Measurements from ENCODE around the gene CTIF. TPM values are rescaled to one million over a fixed set of nuclear protein-coding genes. Genes with fewer than 3 reads are reported as not detected.

CTIF gene
- total RNA-seq, 4 donors from 2014 or later, result 16.6 to 116 (median 34.5) TPM

GRCh38 chr18:48675912-48676311 is 137.1 kb downstream of the CTIF start:
- DNase-seq, result peak in 2 of 3 donors; percentile 36 to 43
- H3K9me3 ChIP-seq, result peaks cover 0 to 3% (median 0%) of the 10 kb centered on the region in 4 donors
- H3K36me3 ChIP-seq, result peaks cover 0 to 6% (median 0%) of the 10 kb centered on the region in 3 donors
- no peak overlapping the region for H3K27ac ChIP-seq
- H3K27me3 ChIP-seq, result no peaks in the 10 kb centered on the region
- H3K4me1 ChIP-seq, result peaks cover 3 to 29% (median 4%) of the 10 kb centered on the region in 4 donors
- H3K4me3 ChIP-seq, result no peak overlapping the region
- TF ChIP-seq POLR2A (IDR thresholded peaks at IDR 0.05) (no peak), CTCF (IDR thresholded peaks at IDR 0.05) (no peak)

GRCh38 chr18:48676346-48676745 is 137.5 kb downstream of the CTIF start:
- Histone ChIP-seq H3K4me1 (peaks cover 3 to 29% (median 4%) of the 10 kb centered on the region in 4 donors), H3K27me3 (no peaks in the 10 kb centered on the region), H3K27ac (no peak overlapping the region), H3K4me3 (no peak overlapping the region), H3K36me3 (peaks cover 0 to 3% (median 0%) of the 10 kb centered on the region in 3 donors), H3K9me3 (peaks cover 0 to under 1% (median 0%) of the 10 kb centered on the region in 4 donors)
- TF ChIP-seq CTCF (IDR thresholded peaks at IDR 0.05) (no peak), POLR2A (IDR thresholded peaks at IDR 0.05) (no peak)
- DNase-seq, result peak in 2 of 3 donors; percentile 33 to 46

DNA sequence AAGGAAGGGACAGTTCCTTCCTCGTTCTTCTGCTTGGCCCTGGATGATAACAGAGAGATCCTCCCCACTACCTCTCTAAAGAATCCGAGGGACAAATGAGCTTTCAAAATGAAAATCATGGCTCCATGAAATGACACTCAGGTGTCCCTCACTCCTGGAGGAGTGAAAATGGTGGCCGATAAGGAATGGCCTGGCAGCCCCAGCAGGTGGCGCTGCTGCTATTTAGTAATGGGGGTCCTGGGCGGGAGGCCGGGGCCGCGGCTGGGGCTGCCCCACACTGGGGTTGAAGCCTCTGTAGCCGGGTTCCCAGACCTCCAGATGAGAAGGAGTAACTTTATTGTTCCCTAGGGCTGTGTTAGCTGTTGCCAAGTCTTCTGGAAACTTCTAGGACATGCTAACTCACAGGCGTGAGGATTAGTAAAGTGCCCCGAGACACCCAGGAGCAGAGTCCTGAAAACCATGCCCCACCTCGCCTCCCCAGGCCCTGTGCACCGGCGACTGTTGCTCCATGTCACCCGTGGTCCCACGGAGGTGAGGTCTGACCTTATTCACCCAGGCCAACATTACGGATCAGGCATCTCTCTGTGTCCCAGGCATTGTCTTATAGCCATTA is 138.0 kb downstream of the CTIF start:
- peaks cover 3 to 29% (median 4%) of the 10 kb centered on the region in 4 donors for H3K4me1 ChIP-seq

DNA sequence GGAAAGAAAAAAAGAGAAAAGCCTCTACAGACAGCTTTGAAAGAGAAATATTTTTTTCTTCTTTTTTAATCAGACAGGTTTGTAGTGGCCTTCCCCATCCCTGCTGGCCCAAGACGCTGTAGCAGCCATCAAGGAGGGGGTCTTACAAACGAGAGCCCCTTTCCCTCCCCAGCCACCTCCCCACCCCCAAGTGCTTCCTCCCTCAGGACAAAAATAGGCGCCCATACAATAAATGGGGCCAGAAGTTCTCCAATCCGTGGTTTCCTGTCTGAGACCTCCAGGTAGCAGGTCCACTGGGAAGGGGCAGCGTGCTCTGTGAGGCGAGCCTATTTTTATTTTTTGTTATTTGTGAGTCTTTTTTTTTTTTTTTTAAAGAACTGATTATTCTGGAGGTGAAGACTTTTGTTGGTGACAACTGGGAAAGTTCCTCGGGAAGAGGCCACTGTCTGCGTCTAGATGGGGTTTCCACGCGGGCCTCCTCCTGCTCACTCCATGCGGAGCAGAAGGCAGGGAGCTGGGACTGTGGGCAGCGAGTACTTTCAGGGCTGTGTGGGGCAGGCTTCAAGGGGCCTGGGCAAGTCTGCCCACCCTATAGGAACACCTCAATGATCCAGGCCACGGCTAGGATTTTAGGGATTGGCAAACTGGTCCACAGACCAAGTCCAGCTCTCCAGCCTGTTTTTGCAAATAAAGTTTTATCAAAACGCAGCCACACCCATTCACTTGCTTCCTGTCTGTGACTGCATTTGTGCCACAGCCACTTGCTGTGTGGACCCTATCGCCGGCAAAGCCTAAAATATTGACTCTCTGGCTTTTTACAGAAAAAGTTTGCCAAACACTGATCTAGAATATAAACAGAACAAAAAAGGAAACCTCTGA is 139.6 kb downstream of the CTIF start:
- no peak overlapping the region for H3K27ac ChIP-seq

More for the DNA sequence above, 138.0 kb downstream of the CTIF start:
- H3K36me3 ChIP-seq, result no peaks in the 10 kb centered on the region
- no peak overlapping the region for H3K27ac ChIP-seq
- DNase-seq, result peak; percentile 67 to 82 (median 81)
- H3K9me3 ChIP-seq, result no peaks in the 10 kb centered on the region
- no peaks in the 10 kb centered on the region for H3K27me3 ChIP-seq
- no peak overlapping the region for H3K4me3 ChIP-seq
- TF ChIP-seq CTCF (IDR thresholded peaks at IDR 0.05) (peak; percentile 67 to 78 (median 76)), POLR2A (IDR thresholded peaks at IDR 0.05) (no peak)

GRCh38 chr18:48679236-48679635 is 140.4 kb downstream of the CTIF start:
- peak in 1 of 3 donors; percentile 10 for DNase-seq
- no peak for TF ChIP-seq CTCF (IDR thresholded peaks at IDR 0.05)
- peaks cover 3 to 17% (median 4%) of the 10 kb centered on the region in 4 donors for H3K4me1 ChIP-seq

More for the DNA sequence above, 139.6 kb downstream of the CTIF start:
- Histone ChIP-seq H3K36me3 (no peaks in the 10 kb centered on the region), H3K4me1 (peaks cover 3 to 22% (median 4%) of the 10 kb centered on the region in 4 donors), H3K9me3 (no peaks in the 10 kb centered on the region), H3K4me3 (no peak overlapping the region), H3K27me3 (no peaks in the 10 kb centered on the region)
- peak in 1 of 3 donors; percentile 27 for DNase-seq
- TF ChIP-seq CTCF (IDR thresholded peaks at IDR 0.05) (no peak), POLR2A (IDR thresholded peaks at IDR 0.05) (no peak)

More at GRCh38 chr18:48679236-48679635, 140.4 kb downstream of the CTIF start:
- H3K27me3 ChIP-seq, result no peaks in the 10 kb centered on the region
- no peak overlapping the region for H3K27ac ChIP-seq
- H3K36me3 ChIP-seq, result no peaks in the 10 kb centered on the region
- H3K4me3 ChIP-seq, result no peak overlapping the region
- no peaks in the 10 kb centered on the region for H3K9me3 ChIP-seq
